ENCODE results near the gene AUTS2. TPM values are rescaled to one million over a fixed set of nuclear protein-coding genes. Genes with fewer than 3 reads are reported as not detected.

Gene AUTS2
- total RNA-seq, 1 experiment from 2014 or later, result 50.0 TPM

DNA sequence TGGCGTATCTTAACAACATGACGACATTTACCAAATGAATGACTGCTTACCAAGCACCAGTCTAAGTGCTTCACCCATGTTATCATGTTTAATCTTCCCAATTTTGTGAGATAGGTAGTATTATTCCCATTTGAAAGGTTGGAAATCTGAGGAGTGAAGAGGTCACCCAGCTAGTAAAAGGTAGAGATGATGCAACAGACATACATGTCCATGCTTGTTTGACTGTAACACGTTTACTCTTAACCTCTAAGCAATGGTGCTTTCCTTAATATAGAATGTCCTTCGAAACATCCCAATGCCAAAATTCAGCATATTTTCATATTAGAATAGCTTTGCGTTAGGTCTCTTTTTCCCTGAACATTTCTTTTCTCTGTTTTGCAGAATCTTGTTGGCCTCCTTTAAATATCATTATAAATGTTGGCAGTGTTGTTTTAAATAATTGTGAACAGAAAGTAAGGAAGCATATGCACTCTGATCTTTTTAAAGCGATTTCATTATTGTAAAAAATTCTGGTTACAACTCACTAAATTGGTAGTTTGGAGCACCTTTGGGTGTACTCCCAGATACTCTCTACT lies 722.8 kb downstream of the AUTS2 start (continued):
- TF ChIP-seq, protein P1, sequence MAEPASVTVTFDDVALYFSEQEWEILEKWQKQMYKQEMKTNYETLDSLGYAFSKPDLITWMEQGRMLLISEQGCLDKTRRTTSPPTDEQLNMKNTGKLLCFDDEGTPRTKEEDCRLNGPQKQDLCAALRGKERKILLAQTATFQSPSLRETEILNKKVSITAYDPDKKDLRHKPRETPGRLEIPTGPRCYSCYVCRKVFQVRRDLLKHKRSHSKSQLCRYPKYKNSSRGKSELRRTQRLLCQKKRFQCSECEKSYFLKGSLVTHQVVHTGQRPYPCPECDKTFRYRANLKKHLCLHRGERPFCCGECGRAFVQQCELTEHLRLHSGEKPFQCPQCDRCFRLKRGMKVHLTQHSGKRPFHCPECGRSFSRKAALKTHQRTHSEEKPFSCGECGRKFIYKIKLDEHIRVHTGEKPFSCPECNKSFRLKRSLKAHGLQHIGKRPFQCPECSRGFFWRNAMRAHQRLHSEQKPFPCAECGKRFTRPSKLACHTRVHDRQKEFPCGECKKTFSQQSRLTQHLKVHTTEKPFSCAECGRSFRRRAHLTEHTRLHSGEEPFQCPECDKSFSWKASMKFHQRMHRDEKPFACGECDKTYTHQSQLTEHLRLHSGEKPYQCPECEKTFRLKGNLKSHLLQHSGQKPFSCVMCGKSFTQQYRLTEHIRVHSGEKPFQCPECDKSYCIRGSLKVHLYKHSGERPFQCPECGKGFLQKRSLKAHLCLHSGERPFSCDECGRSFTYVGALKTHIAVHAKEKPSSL (CRISPR knock-in tag; conservative IDR thresholded peaks at IDR 0.05), result no peak
- TF ChIP-seq, protein P2, sequence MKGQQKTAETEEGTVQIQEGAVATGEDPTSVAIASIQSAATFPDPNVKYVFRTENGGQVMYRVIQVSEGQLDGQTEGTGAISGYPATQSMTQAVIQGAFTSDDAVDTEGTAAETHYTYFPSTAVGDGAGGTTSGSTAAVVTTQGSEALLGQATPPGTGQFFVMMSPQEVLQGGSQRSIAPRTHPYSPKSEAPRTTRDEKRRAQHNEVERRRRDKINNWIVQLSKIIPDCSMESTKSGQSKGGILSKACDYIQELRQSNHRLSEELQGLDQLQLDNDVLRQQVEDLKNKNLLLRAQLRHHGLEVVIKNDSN (CRISPR knock-in tag; IDR thresholded peaks at IDR 0.05), result no peak
- TF ChIP-seq NR2C2 (CRISPR knock-in tag; IDR thresholded peaks at IDR 0.05) (no peak), JUN (CRISPR knock-in tag; IDR thresholded peaks at IDR 0.05) (no peak), RORB (CRISPR knock-in tag; IDR thresholded peaks at IDR 0.05) (no peak)

DNA sequence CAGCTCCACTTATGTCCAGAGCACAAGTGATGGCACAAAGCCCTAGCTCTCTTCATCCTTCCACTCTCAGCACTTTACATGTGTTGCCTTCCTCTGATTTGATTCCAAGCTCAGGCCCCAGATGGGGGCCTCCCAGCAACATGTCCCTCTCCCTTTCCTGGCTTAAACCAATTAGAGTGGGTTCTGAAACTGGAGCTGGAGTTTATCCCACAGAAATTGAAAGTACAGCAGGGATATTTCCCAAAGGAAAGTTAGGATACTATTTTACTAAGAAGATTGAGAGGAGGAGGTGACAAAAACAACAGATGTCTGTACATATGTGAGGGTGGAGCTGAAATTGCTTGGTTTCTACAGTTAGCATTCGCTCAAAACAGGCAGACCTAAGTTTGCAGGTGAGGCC lies 724.6 kb downstream of the AUTS2 start:
- TF ChIP-seq HMGA2 (CRISPR knock-in tag; IDR thresholded peaks at IDR 0.05) (no peak), CREB1 (CRISPR knock-in tag; IDR thresholded peaks at IDR 0.05) (no peak), RELA (CRISPR knock-in tag; IDR thresholded peaks at IDR 0.05; ENCODE audit: borderline replicate concordance) (no peak), NR2C2 (CRISPR knock-in tag; IDR thresholded peaks at IDR 0.05) (no peak), FOXJ3 (CRISPR knock-in tag; IDR thresholded peaks at IDR 0.05; ENCODE audit: borderline replicate concordance) (no peak), ZNF317 (CRISPR knock-in tag; IDR thresholded peaks at IDR 0.05; ENCODE audit: borderline replicate concordance, low read depth) (no peak), NFE2L1 (CRISPR knock-in tag; IDR thresholded peaks at IDR 0.05) (no peak), ZNF396 (CRISPR knock-in tag; IDR thresholded peaks at IDR 0.05; ENCODE audit: borderline replicate concordance) (no peak), GABPB1 (CRISPR knock-in tag; IDR thresholded peaks at IDR 0.05) (no peak), ZBTB21 (CRISPR knock-in tag; IDR thresholded peaks at IDR 0.05; ENCODE audit: borderline replicate concordance) (no peak), NR1H2 (CRISPR knock-in tag; IDR thresholded peaks at IDR 0.05) (no peak), ZNF416 (CRISPR knock-in tag; IDR thresholded peaks at IDR 0.05) (no peak)
- TF ChIP-seq, protein P3, sequence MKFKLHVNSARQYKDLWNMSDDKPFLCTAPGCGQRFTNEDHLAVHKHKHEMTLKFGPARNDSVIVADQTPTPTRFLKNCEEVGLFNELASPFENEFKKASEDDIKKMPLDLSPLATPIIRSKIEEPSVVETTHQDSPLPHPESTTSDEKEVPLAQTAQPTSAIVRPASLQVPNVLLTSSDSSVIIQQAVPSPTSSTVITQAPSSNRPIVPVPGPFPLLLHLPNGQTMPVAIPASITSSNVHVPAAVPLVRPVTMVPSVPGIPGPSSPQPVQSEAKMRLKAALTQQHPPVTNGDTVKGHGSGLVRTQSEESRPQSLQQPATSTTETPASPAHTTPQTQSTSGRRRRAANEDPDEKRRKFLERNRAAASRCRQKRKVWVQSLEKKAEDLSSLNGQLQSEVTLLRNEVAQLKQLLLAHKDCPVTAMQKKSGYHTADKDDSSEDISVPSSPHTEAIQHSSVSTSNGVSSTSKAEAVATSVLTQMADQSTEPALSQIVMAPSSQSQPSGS (CRISPR knock-in tag; IDR thresholded peaks at IDR 0.05; ENCODE audit: borderline replicate concordance, low read depth), result no peak
- TF ChIP-seq, protein P4, sequence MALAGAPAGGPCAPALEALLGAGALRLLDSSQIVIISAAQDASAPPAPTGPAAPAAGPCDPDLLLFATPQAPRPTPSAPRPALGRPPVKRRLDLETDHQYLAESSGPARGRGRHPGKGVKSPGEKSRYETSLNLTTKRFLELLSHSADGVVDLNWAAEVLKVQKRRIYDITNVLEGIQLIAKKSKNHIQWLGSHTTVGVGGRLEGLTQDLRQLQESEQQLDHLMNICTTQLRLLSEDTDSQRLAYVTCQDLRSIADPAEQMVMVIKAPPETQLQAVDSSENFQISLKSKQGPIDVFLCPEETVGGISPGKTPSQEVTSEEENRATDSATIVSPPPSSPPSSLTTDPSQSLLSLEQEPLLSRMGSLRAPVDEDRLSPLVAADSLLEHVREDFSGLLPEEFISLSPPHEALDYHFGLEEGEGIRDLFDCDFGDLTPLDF (CRISPR knock-in tag; IDR thresholded peaks at IDR 0.05), result no peak
- TF ChIP-seq, protein P1 (CRISPR knock-in tag; conservative IDR thresholded peaks at IDR 0.05), result no peak
- TF ChIP-seq, protein P5, sequence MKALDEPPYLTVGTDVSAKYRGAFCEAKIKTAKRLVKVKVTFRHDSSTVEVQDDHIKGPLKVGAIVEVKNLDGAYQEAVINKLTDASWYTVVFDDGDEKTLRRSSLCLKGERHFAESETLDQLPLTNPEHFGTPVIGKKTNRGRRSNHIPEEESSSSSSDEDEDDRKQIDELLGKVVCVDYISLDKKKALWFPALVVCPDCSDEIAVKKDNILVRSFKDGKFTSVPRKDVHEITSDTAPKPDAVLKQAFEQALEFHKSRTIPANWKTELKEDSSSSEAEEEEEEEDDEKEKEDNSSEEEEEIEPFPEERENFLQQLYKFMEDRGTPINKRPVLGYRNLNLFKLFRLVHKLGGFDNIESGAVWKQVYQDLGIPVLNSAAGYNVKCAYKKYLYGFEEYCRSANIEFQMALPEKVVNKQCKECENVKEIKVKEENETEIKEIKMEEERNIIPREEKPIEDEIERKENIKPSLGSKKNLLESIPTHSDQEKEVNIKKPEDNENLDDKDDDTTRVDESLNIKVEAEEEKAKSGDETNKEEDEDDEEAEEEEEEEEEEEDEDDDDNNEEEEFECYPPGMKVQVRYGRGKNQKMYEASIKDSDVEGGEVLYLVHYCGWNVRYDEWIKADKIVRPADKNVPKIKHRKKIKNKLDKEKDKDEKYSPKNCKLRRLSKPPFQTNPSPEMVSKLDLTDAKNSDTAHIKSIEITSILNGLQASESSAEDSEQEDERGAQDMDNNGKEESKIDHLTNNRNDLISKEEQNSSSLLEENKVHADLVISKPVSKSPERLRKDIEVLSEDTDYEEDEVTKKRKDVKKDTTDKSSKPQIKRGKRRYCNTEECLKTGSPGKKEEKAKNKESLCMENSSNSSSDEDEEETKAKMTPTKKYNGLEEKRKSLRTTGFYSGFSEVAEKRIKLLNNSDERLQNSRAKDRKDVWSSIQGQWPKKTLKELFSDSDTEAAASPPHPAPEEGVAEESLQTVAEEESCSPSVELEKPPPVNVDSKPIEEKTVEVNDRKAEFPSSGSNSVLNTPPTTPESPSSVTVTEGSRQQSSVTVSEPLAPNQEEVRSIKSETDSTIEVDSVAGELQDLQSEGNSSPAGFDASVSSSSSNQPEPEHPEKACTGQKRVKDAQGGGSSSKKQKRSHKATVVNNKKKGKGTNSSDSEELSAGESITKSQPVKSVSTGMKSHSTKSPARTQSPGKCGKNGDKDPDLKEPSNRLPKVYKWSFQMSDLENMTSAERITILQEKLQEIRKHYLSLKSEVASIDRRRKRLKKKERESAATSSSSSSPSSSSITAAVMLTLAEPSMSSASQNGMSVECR (CRISPR knock-in tag; IDR thresholded peaks at IDR 0.05; ENCODE audit: borderline replicate concordance), result no peak
- POLR2A ChIA-PET, result no interaction called here

More for the DNA sequence above, 724.6 kb downstream of the AUTS2 start:
- DNase-seq (ENCODE audit: low spot score) (no peak), ATAC-seq (no peak)
- Mint-ChIP-seq H3K4me3 (no peak overlapping the region), H3K9me3 (no peaks in the 10 kb centered on the region), H3K36me3 (no peaks in the 10 kb centered on the region), H3K27me3 (ENCODE audit: low read depth) (peaks cover 7% of the 10 kb centered on the region), H3K27ac (no peak overlapping the region), H3K4me1 (peaks cover 12% of the 10 kb centered on the region)
- CTCF ChIA-PET, result no interaction called here
